ENCODE results near the gene XXYLT1. TPM values are rescaled to one million over a fixed set of nuclear protein-coding genes. Genes with fewer than 3 reads are reported as not detected.
A peak's percentile ranks its signal among the peaks of the same experiment; 100 is the strongest.

The XXYLT1 gene
- total RNA-seq, 1 donor from 2014 or later: 16.4 TPM

GRCh38 chr3:195117978-195118581 lies 152.9 kb downstream of the XXYLT1 start:
- H3K4me3 ChIP-seq: no peak overlapping the region
- no peak for DNase-seq (ENCODE audit: low spot score)
- peaks cover 78% of the 10 kb centered on the region for H4K20me1 ChIP-seq (ENCODE audit: low read depth)
- H3K36me3 ChIP-seq: no peaks in the 10 kb centered on the region
- H3F3A ChIP-seq (ENCODE audit: low read depth): peaks cover 8% of the 10 kb centered on the region
- no peak overlapping the region for H3K4me3 Mint-ChIP-seq
- H3K9me3 Mint-ChIP-seq: no peaks in the 10 kb centered on the region
- no peaks in the 10 kb centered on the region for H3K9me3 ChIP-seq (ENCODE audit: low read depth)
- H3K27ac Mint-ChIP-seq: peak overlapping the region; percentile 68
- H3K4me2 ChIP-seq: no peak overlapping the region
- no peaks in the 10 kb centered on the region for H3K36me3 Mint-ChIP-seq
- no peak overlapping the region for H2AFZ ChIP-seq (replicated peaks)
- H3K27ac ChIP-seq: no peak overlapping the region
- TF ChIP-seq CTCF (IDR thresholded peaks at IDR 0.05) (peak; percentile 31), EZH2 (IDR thresholded peaks at IDR 0.05) (no peak)
- H3K27me3 ChIP-seq: no peaks in the 10 kb centered on the region
- peaks cover 15% of the 10 kb centered on the region for H3K4me1 ChIP-seq
- H3K79me2 ChIP-seq (ENCODE audit: low read depth): peaks cover 3% of the 10 kb centered on the region
- no peak overlapping the region for H3K9ac ChIP-seq
- H3K27me3 Mint-ChIP-seq (ENCODE audit: insufficient read depth, low read depth): peaks cover 7% of the 10 kb centered on the region
- peaks cover 48% of the 10 kb centered on the region for H3K4me1 Mint-ChIP-seq

DNA sequence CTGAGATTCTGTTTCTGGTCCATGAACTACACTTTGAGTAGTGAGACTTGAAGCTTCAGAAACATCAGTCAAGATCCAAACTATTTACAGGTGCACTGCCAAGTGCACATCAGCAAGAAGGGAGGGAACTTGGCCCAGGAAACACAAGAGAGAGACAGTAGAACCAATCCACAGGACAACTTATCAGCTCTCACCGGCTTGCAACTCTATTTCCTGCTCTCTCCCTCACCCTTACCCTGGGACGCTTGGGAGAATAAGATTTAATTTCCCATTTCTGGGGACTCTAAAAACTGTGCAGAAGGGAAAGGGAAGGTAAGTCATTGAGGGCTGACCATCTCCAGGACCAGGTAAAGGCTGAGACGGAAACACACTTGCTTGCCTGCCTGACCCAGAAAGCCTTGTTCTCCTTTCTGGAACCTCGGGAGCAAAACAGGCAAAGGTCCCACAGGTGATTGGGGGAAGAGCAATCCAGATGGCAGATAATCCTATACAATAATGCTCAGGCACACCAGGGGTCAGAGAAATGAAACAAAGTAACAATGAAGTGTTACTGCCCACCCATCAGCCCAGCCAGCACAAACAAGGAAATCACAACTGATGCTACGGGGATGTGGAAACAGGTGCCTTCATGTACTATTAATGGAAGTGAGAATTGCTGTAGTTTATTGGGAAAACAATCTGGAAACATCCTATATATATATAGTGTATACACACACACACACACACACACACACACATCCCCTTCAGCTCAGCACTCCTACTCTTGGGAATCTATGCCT lies 154.4 kb downstream of the XXYLT1 start:
- H2AFZ ChIP-seq (replicated peaks): no peak overlapping the region
- Mint-ChIP-seq H3K36me3 (no peaks in the 10 kb centered on the region), H3K9me3 (no peaks in the 10 kb centered on the region), H3K4me1 (peaks cover 48% of the 10 kb centered on the region), H3K27ac (peak overlapping the region; percentile 74), H3K4me3 (no peak overlapping the region), H3K27me3 (ENCODE audit: insufficient read depth, low read depth) (peaks cover 7% of the 10 kb centered on the region)
- H3K79me2 ChIP-seq (ENCODE audit: low read depth): no peaks in the 10 kb centered on the region
- no peak overlapping the region for H3K27ac ChIP-seq
- TF ChIP-seq EZH2phosphoT487 (IDR thresholded peaks at IDR 0.05) (no peak), CTCF (IDR thresholded peaks at IDR 0.05) (no peak), EZH2 (IDR thresholded peaks at IDR 0.05) (no peak)
- peaks cover 8% of the 10 kb centered on the region for H3F3A ChIP-seq (ENCODE audit: low read depth)
- peaks cover 15% of the 10 kb centered on the region for H3K4me1 ChIP-seq
- no peak for DNase-seq (ENCODE audit: low spot score)
- H3K36me3 ChIP-seq: no peaks in the 10 kb centered on the region
- H4K20me1 ChIP-seq (ENCODE audit: low read depth): peaks cover 65% of the 10 kb centered on the region
- no peaks in the 10 kb centered on the region for H3K27me3 ChIP-seq
- no peak overlapping the region for H3K4me2 ChIP-seq
- no peaks in the 10 kb centered on the region for H3K9me3 ChIP-seq (ENCODE audit: low read depth)
- no peak overlapping the region for H3K4me3 ChIP-seq
- no peak overlapping the region for H3K9ac ChIP-seq

DNA sequence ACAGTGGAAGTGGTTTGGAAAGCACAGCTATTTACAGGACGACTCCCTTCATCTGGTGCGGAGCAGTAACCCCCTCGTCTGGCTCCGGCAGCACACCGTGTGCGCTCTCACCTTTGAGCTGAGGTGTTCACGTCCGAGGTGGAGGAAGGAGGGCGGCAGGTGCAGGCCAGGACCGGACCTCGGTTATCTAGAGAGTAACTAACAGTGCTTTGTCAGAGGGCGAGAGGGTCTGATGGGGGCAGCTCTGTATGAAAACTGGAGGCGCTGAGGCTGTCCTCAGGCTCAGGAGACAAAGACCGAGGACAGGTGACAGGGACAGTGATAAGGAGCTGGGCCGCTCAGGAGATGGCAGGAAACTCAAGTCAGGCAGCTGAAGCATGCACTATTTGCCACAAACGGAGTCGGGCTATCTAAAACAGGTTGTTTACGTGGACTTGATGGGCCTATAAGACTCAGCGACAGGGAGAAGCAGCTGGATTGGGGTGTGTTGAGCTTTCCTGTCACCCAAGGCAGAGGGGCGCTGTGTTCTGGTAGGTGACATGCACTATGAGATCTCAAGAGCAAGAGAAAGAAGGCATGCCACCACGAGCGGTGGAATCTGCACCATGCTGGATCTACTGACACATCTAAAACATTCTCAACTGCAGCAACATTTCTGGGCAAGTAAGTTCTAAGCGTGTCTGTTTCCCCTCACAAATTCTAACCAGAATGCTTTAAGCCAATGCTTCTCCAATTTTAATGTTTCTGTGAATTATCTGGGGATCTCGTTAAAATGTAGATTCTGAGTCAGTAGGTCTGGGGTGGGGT lies 155.2 kb downstream of the XXYLT1 start:
- peaks cover 57% of the 10 kb centered on the region for H4K20me1 ChIP-seq (ENCODE audit: low read depth)
- H3K4me2 ChIP-seq: no peak overlapping the region
- peaks cover 15% of the 10 kb centered on the region for H3K4me1 ChIP-seq
- H2AFZ ChIP-seq (replicated peaks): no peak overlapping the region
- Mint-ChIP-seq H3K4me1 (peaks cover 48% of the 10 kb centered on the region), H3K27me3 (ENCODE audit: insufficient read depth, low read depth) (peaks cover 7% of the 10 kb centered on the region), H3K9me3 (no peaks in the 10 kb centered on the region), H3K27ac (peak overlapping the region; percentile 74), H3K4me3 (no peak overlapping the region), H3K36me3 (no peaks in the 10 kb centered on the region)
- no peak overlapping the region for H3K4me3 ChIP-seq
- H3K9me3 ChIP-seq (ENCODE audit: low read depth): no peaks in the 10 kb centered on the region
- H3K27ac ChIP-seq: no peak overlapping the region
- DNase-seq (ENCODE audit: low spot score): no peak
- no peak overlapping the region for H3K9ac ChIP-seq
- H3K27me3 ChIP-seq: no peaks in the 10 kb centered on the region
- peaks cover 12% of the 10 kb centered on the region for H3F3A ChIP-seq (ENCODE audit: low read depth)
- H3K79me2 ChIP-seq (ENCODE audit: low read depth): no peaks in the 10 kb centered on the region
- H3K36me3 ChIP-seq: no peaks in the 10 kb centered on the region
- TF ChIP-seq EZH2phosphoT487 (IDR thresholded peaks at IDR 0.05) (no peak), EZH2 (IDR thresholded peaks at IDR 0.05) (no peak), CTCF (IDR thresholded peaks at IDR 0.05) (no peak)
